ENCODE data around the gene MED15. TPM values are rescaled to one million over a fixed set of nuclear protein-coding genes. Genes with fewer than 3 reads are reported as not detected.

Gene MED15
- total RNA-seq, 1 experiment from 2014 or later: 87.9 TPM

GRCh38 chr22:20560716-20561115 is 53.3 kb downstream of the MED15 start:
- Histone ChIP-seq H3K27me3 (ENCODE audit: insufficient read depth, low read depth) (no peaks in the 10 kb centered on the region), H3K9me2 (ENCODE audit: insufficient read depth) (no peaks in the 10 kb centered on the region), H3K4me1 (replicated peaks; ENCODE audit: insufficient read depth) (peaks cover 12% of the 10 kb centered on the region), H3K79me2 (ENCODE audit: low read depth) (no peaks in the 10 kb centered on the region), H2AFZ (no peak overlapping the region), H3K4me3 (no peak overlapping the region), H4K20me1 (ENCODE audit: insufficient read depth) (peaks cover 11% of the 10 kb centered on the region; the same call in 1 of the 2 replicates), H3K27ac (no peak overlapping the region), H3K36me3 (ENCODE audit: low read depth) (no peaks in the 10 kb centered on the region), H3F3A (ENCODE audit: insufficient read depth, low read depth) (peaks cover 20% of the 10 kb centered on the region), H3K4me2 (no peak overlapping the region), H3K9me3 (ENCODE audit: insufficient read depth, low read depth) (no peaks in the 10 kb centered on the region)
- CTCF ChIA-PET: interaction anchor here (0.7 kb wide), 1 partner anchor 19 kb away, joined by 5 read pairs; no protein-coding TSS in a partner anchor
- BruUV-seq (replicated peaks): no TSS peak
- POLR2A ChIA-PET (ENCODE audit: unreplicated experiment): no interaction called here
- DNase-seq: no peak
- TF ChIP-seq EZH2 (IDR thresholded peaks at IDR 0.05; ENCODE audit: low read depth) (no peak), CTCF (conservative IDR thresholded peaks at IDR 0.05) (no peak)
- intact Hi-C loops (cut with micrococcal nuclease; ENCODE audit: unreplicated experiment): no loop called here

- Histone ChIP-seq H3K9me3 (ENCODE audit: insufficient read depth, low read depth) (no peaks in the 10 kb centered on the region), H3K9me2 (ENCODE audit: insufficient read depth) (no peaks in the 10 kb centered on the region), H3F3A (ENCODE audit: insufficient read depth, low read depth) (peaks cover 31% of the 10 kb centered on the region), H3K79me2 (ENCODE audit: low read depth) (no peaks in the 10 kb centered on the region), H3K27me3 (ENCODE audit: insufficient read depth, low read depth) (no peaks in the 10 kb centered on the region), H3K4me1 (replicated peaks; ENCODE audit: insufficient read depth) (peaks cover 24% of the 10 kb centered on the region), H4K20me1 (ENCODE audit: insufficient read depth) (peaks cover 15% of the 10 kb centered on the region), H3K27ac (no peak overlapping the region), H3K4me3 (no peak overlapping the region), H2AFZ (no peak overlapping the region), H3K4me2 (no peak overlapping the region), H3K36me3 (ENCODE audit: low read depth) (no peaks in the 10 kb centered on the region)
- intact Hi-C loops (cut with micrococcal nuclease; ENCODE audit: unreplicated experiment): no loop called here
- TF ChIP-seq EZH2 (IDR thresholded peaks at IDR 0.05; ENCODE audit: low read depth): no peak
- no peak for TF ChIP-seq CTCF (conservative IDR thresholded peaks at IDR 0.05)
- POLR2A ChIA-PET (ENCODE audit: unreplicated experiment): no interaction called here
- CTCF ChIA-PET: no interaction called here
- no TSS peak for BruUV-seq (replicated peaks)
- no peak for DNase-seq
Observed at GRCh38 chr22:20561882-20562281, 54.5 kb downstream of the MED15 start.

DNA sequence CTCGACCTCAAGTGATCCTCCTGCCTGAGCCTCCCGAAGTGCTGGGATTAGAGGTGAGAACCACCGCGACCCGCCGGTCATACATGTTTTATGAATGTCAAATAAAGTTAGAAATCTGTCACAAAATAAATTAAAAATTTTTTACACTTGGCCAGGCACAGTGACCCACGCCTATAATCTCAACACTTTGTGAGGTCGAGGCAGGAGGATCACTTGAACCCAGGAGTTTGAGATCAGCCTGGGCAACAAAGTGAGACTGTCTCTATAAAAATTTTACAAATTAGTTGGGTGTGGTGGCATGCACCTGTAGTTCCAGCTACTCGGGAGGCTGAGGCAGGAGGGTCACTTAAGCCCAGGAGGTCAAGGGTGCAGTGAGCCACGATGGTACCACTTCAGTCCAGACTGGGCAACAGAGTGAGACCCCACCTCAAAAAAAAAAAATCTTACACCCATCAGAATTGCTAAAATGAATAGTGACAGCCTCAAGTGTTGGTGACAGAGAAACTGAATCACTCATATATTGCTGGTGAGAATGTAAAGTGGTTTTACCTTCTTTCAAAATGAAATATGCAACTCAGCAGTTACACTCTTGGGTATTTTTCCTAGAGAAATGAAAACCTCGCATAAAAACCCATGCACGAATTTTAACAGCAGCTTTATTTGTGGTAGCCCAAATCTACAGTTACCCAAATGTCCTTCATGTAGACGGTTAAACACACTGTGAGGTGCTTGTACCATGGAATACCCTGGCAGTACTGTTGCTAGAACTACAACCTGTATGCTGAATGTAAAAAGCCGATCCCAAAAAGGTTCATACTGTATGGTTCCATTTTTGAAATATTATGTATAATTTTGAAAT is 55.4 kb downstream of the MED15 start:
- TF ChIP-seq CTCF (conservative IDR thresholded peaks at IDR 0.05): no peak
- TF ChIP-seq EZH2 (IDR thresholded peaks at IDR 0.05; ENCODE audit: low read depth): no peak
- H3K27ac ChIP-seq: no peak overlapping the region
- no peak overlapping the region for H3K4me2 ChIP-seq
- intact Hi-C loops (cut with micrococcal nuclease; ENCODE audit: unreplicated experiment): no loop called here
- no peaks in the 10 kb centered on the region for H3K27me3 ChIP-seq (ENCODE audit: insufficient read depth, low read depth)
- POLR2A ChIA-PET (ENCODE audit: unreplicated experiment): no interaction called here
- DNase-seq: no peak
- no TSS peak for BruUV-seq (replicated peaks)
- H3K9me3 ChIP-seq (ENCODE audit: insufficient read depth, low read depth): no peaks in the 10 kb centered on the region
- no peak overlapping the region for H2AFZ ChIP-seq
- H3K4me3 ChIP-seq: no peak overlapping the region
- peaks cover 38% of the 10 kb centered on the region for H3F3A ChIP-seq (ENCODE audit: insufficient read depth, low read depth)
- H4K20me1 ChIP-seq (ENCODE audit: insufficient read depth): peaks cover 18% of the 10 kb centered on the region
- peaks cover 32% of the 10 kb centered on the region for H3K4me1 ChIP-seq (replicated peaks; ENCODE audit: insufficient read depth)
- no peaks in the 10 kb centered on the region for H3K9me2 ChIP-seq (ENCODE audit: insufficient read depth)
- no peaks in the 10 kb centered on the region for H3K36me3 ChIP-seq (ENCODE audit: low read depth)
- CTCF ChIA-PET: no interaction called here
- peaks cover 1% of the 10 kb centered on the region for H3K79me2 ChIP-seq (ENCODE audit: low read depth)

Measured in PC-9 (cell line).